Loucy (cell line): ENCODE results near the gene HID1.

Experiments
- H2AFZ ChIP-seq: fragments of 200-600 bp; sonication (generic); 2 replicates; pipeline ENCODE4 v1.6.0; 2016; ENCODE audit warnings: antibody characterized with exemption, mild to moderate bottlenecking, low read length, moderate library complexity
- H3F3A ChIP-seq: fragments of 200-600 bp; 2 replicates; pipeline ENCODE4 v1.6.0; 2016; ENCODE audit warnings: antibody characterized with exemption, low read depth, mild to moderate bottlenecking
- H3K27me3 ChIP-seq: fragments of 200-600 bp; sonication (generic); 2 replicates; pipeline ENCODE4 v1.6.1; 2014; ENCODE audit warnings: low read length, mild to moderate bottlenecking; ENCODE audit not compliant: insufficient read depth, poor library complexity, severe bottlenecking
- H3K36me3 ChIP-seq: fragments of 200-600 bp; sonication (generic); 2 replicates; pipeline ENCODE4 v1.6.1; 2016; ENCODE audit warnings: low read length; ENCODE audit not compliant: insufficient read depth
- H3K4me1 ChIP-seq: fragments of 200-600 bp; sonication (generic); 2 replicates; pipeline ENCODE4 v1.5.1; 2014; ENCODE audit warnings: low read length, mild to moderate bottlenecking; ENCODE audit not compliant: insufficient read depth, poor library complexity, severe bottlenecking
- H3K4me2 ChIP-seq: fragments of 200-600 bp; sonication (generic); 2 replicates; pipeline ENCODE4 v1.6.0; 2014; ENCODE audit warnings: antibody characterized with exemption, low read length, low read depth, mild to moderate bottlenecking; ENCODE audit not compliant: poor library complexity, severe bottlenecking
- H3K4me3 ChIP-seq: fragments of 200-600 bp; sonication (generic); 2 replicates; pipeline ENCODE4 v1.5.1; 2014; ENCODE audit warnings: low read length, mild to moderate bottlenecking, mixed read lengths; ENCODE audit not compliant: poor library complexity, severe bottlenecking
- H3K79me2 ChIP-seq: fragments of 200-600 bp; sonication (generic); 2 replicates; pipeline ENCODE4 v1.6.1; 2014; ENCODE audit warnings: low read length; ENCODE audit not compliant: insufficient read depth
- H3K9ac ChIP-seq: fragments of 200-600 bp; sonication (generic); 2 replicates; pipeline ENCODE4 v1.6.0; 2014; ENCODE audit warnings: mild to moderate bottlenecking, low read depth, low read length, moderate library complexity; ENCODE audit not compliant: poor library complexity, severe bottlenecking
- H3K9me2 ChIP-seq: fragments of 200-600 bp; sonication (generic); replicated peaks from 2 replicates; pipeline ENCODE4 v1.6.1; 2016; ENCODE audit warnings: low read depth, low read length, mixed read lengths
- H3K9me3 ChIP-seq: fragments of 200-600 bp; sonication (generic); 2 replicates; pipeline ENCODE4 v1.6.1; 2014; ENCODE audit warnings: mild to moderate bottlenecking, antibody characterized with exemption, low read length, low read depth; ENCODE audit not compliant: insufficient read depth
- H4K20me1 ChIP-seq: fragments of 200-600 bp; sonication (generic); 2 replicates; pipeline ENCODE4 v1.6.0; 2014; ENCODE audit warnings: antibody characterized with exemption, low read length, mild to moderate bottlenecking; ENCODE audit not compliant: insufficient read depth, poor library complexity, severe bottlenecking
- EZH2phosphoT487 ChIP-seq: fragments of 200-600 bp; IDR thresholded peaks from 2 replicates; pipeline ENCODE4 v1.6.1; 2018; ENCODE audit warnings: antibody characterized with exemption, mild to moderate bottlenecking, moderate library complexity, borderline replicate concordance
- TF ChIP-seq, protein P1 (sequence below): fragments of 200-600 bp; sonication (generic); conservative IDR thresholded peaks from 2 replicates; pipeline ENCODE4 v1.5.1; 2014; ENCODE audit warnings: mild to moderate bottlenecking, antibody characterized with exemption, low read length

Gene HID1

DNA sequence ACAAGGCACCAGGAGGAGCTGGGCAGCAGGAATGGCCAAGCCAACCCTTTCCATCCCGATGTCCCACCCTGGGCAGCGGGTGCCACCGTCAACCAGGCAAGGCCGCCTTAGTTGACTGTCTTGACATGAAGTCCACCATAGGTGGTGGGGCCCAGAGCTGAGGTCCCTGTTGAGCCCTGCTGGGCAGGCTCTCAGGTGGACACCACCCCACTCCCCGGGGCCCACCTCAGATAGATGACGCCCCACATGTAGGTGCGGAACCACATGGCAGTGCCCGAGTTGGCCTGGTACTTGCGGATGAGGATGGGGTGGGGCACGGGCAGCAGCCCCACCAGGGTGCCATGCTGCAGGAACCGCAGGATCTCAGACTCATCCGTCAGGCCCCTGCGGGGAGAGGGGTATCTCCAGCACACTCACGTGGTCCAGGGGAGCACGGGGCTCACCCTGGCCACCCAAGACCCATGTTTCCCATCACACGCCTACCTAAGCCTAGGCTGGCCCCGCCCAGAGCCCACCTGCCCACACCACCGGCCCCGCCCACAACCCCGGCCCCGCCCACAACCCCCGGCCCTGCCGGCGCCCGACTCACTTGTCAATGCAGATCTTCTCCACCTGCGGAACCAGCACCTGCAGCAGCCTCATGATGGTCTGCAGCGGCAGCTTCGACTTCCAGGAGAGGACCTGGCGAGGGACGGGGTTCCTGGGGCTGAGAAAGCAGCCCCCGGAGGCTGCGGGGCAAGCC, 20.7 kb downstream of the HID1 start:
- H3K9ac ChIP-seq, result no peak overlapping the region
- H4K20me1 ChIP-seq, result no peaks in the 10 kb centered on the region
- TF ChIP-seq, protein P1, sequence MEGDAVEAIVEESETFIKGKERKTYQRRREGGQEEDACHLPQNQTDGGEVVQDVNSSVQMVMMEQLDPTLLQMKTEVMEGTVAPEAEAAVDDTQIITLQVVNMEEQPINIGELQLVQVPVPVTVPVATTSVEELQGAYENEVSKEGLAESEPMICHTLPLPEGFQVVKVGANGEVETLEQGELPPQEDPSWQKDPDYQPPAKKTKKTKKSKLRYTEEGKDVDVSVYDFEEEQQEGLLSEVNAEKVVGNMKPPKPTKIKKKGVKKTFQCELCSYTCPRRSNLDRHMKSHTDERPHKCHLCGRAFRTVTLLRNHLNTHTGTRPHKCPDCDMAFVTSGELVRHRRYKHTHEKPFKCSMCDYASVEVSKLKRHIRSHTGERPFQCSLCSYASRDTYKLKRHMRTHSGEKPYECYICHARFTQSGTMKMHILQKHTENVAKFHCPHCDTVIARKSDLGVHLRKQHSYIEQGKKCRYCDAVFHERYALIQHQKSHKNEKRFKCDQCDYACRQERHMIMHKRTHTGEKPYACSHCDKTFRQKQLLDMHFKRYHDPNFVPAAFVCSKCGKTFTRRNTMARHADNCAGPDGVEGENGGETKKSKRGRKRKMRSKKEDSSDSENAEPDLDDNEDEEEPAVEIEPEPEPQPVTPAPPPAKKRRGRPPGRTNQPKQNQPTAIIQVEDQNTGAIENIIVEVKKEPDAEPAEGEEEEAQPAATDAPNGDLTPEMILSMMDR, result no peak
- TF ChIP-seq EZH2phosphoT487, result no peak
- no peaks in the 10 kb centered on the region for H3K9me2 ChIP-seq
- H3F3A ChIP-seq, result no peaks in the 10 kb centered on the region
- H2AFZ ChIP-seq, result no peak overlapping the region
- no peak overlapping the region for H3K4me2 ChIP-seq
- H3K79me2 ChIP-seq, result no peaks in the 10 kb centered on the region
- no peaks in the 10 kb centered on the region for H3K4me1 ChIP-seq
- H3K36me3 ChIP-seq, result no peaks in the 10 kb centered on the region
- no peaks in the 10 kb centered on the region for H3K9me3 ChIP-seq
- H3K27me3 ChIP-seq, result no peaks in the 10 kb centered on the region
- no peak overlapping the region for H3K4me3 ChIP-seq

DNA sequence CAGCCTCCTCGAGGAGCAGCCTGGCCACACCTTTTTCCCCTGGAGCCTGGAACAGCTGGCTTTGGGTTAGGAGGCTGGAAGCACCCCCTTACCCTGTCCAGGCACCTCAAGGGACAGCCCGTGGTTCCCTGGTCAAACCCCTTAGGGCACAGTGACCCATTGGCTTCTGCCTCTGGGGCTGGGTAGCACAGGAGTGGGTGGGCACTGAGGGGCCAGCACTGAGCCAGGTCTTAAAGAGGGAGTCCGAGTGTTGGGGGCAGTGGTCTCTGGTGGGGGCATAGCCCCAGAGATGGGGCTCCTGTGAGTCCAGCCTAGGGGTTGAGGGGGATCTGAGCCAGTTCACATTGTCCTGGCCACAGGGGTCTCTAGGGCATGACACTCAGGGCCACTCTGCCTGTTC, 21.5 kb downstream of the HID1 start:
- H3K4me3 ChIP-seq, result no peak overlapping the region
- no peaks in the 10 kb centered on the region for H3K9me3 ChIP-seq
- no peak overlapping the region for H3K9ac ChIP-seq
- no peaks in the 10 kb centered on the region for H3K79me2 ChIP-seq
- no peaks in the 10 kb centered on the region for H4K20me1 ChIP-seq
- H3K4me2 ChIP-seq, result no peak overlapping the region
- H3K27me3 ChIP-seq, result no peaks in the 10 kb centered on the region
- no peaks in the 10 kb centered on the region for H3K9me2 ChIP-seq
- no peaks in the 10 kb centered on the region for H3F3A ChIP-seq
- H2AFZ ChIP-seq, result no peak overlapping the region
- no peaks in the 10 kb centered on the region for H3K36me3 ChIP-seq
- TF ChIP-seq EZH2phosphoT487, result no peak
- TF ChIP-seq, protein P1, result no peak
- no peaks in the 10 kb centered on the region for H3K4me1 ChIP-seq

DNA sequence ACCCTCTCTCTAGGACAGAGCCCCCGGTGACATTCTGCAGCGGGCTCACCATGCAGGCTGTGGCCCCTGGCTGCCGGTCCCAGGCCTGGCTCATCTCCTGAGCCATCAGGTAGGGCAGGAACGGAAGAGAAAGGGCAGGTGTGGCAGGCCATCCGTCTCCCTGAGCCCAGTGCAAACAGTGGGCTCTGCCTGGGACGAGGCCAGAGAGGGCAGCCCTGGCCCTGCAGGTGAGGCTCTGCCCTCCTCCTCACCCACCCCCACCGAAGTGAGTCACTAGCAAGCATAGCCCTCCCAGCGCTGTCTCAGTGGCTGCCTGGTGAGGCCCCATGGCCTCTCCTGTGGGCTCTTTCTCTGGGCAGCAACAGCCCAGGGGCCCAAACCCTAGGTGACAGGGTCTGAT, 22.4 kb downstream of the HID1 start:
- no peak overlapping the region for H3K9ac ChIP-seq
- no peak overlapping the region for H3K4me2 ChIP-seq
- no peaks in the 10 kb centered on the region for H3K9me2 ChIP-seq
- no peaks in the 10 kb centered on the region for H3K36me3 ChIP-seq
- H3K4me3 ChIP-seq, result no peak overlapping the region
- H2AFZ ChIP-seq, result no peak overlapping the region
- no peaks in the 10 kb centered on the region for H3K79me2 ChIP-seq
- no peaks in the 10 kb centered on the region for H3K9me3 ChIP-seq
- TF ChIP-seq, protein P1, result no peak
- TF ChIP-seq EZH2phosphoT487, result no peak
- no peaks in the 10 kb centered on the region for H3K27me3 ChIP-seq
- no peaks in the 10 kb centered on the region for H4K20me1 ChIP-seq
- no peaks in the 10 kb centered on the region for H3K4me1 ChIP-seq
- no peaks in the 10 kb centered on the region for H3F3A ChIP-seq
